Measurements from ENCODE around the gene PTPRD. TPM values are rescaled to one million over a fixed set of nuclear protein-coding genes. Genes with fewer than 3 reads are reported as not detected.
"Not testable (repeated sequence)": the region's sequence is repeated elsewhere in the genome, so short reads cannot be mapped to it uniquely, and the experiment has no call there.

The PTPRD gene
- polyA plus RNA-seq, 3 donors: 106 to 122 (median 110) TPM

GRCh38 chr9:9033022-9033421 is 1579.8 kb downstream of the PTPRD start:
- DNase-seq: no peak

- DNase-seq: no peak
Measured at GRCh38 chr9:9016597-9016996, 1596.2 kb downstream of the PTPRD start.

- DNase-seq: peak; percentile 16
Measured at GRCh38 chr9:9004810-9005209, 1608.0 kb downstream of the PTPRD start.

- peak; percentile 10 for DNase-seq
Measured at GRCh38 chr9:9002826-9003583, 1609.8 kb downstream of the PTPRD start.

- peak; percentile 12 for DNase-seq
Measured at GRCh38 chr9:8980496-8981013, 1632.2 kb downstream of the PTPRD start.

GRCh38 chr9:8978334-8978733 is 1634.5 kb downstream of the PTPRD start:
- no peak for DNase-seq

GRCh38 chr9:8968350-8968749 is 1644.5 kb downstream of the PTPRD start:
- DNase-seq: not testable (repeated sequence)

- no peak for DNase-seq
Measured at GRCh38 chr9:8963885-8964284, 1648.9 kb downstream of the PTPRD start.

GRCh38 chr9:8962084-8962483 is 1650.7 kb downstream of the PTPRD start:
- no peak for DNase-seq

- no peak for DNase-seq
Measured at GRCh38 chr9:8961186-8961851, 1651.5 kb downstream of the PTPRD start.

- DNase-seq: no peak
Measured at GRCh38 chr9:8960254-8960653, 1652.5 kb downstream of the PTPRD start.

GRCh38 chr9:8958358-8958757 is 1654.4 kb downstream of the PTPRD start:
- DNase-seq: no peak

- no peak for DNase-seq
Measured at GRCh38 chr9:8955315-8955714, 1657.5 kb downstream of the PTPRD start.

GRCh38 chr9:8946461-8946860 is 1666.3 kb downstream of the PTPRD start:
- no peak for DNase-seq

- DNase-seq: no peak
Measured at GRCh38 chr9:8943392-8943791, 1669.4 kb downstream of the PTPRD start.

- no peak for DNase-seq
Measured at GRCh38 chr9:8940650-8941049, 1672.2 kb downstream of the PTPRD start.

GRCh38 chr9:8926461-8926860 is 1686.3 kb downstream of the PTPRD start:
- no peak for DNase-seq

- DNase-seq: no peak
Measured at GRCh38 chr9:8924562-8924961, 1688.2 kb downstream of the PTPRD start.

GRCh38 chr9:8920478-8921183 is 1692.2 kb downstream of the PTPRD start:
- DNase-seq: not testable (repeated sequence)

- DNase-seq: no peak
Measured at GRCh38 chr9:8917956-8918739, 1694.7 kb downstream of the PTPRD start.

GRCh38 chr9:8916771-8917170 is 1696.0 kb downstream of the PTPRD start:
- DNase-seq: no peak

GRCh38 chr9:8907868-8908267 is 1704.9 kb downstream of the PTPRD start:
- DNase-seq: no peak

Data from renal pelvis (tissue), 4 donors.